ENCODE data around the gene USP47.

Gene USP47, protein sequence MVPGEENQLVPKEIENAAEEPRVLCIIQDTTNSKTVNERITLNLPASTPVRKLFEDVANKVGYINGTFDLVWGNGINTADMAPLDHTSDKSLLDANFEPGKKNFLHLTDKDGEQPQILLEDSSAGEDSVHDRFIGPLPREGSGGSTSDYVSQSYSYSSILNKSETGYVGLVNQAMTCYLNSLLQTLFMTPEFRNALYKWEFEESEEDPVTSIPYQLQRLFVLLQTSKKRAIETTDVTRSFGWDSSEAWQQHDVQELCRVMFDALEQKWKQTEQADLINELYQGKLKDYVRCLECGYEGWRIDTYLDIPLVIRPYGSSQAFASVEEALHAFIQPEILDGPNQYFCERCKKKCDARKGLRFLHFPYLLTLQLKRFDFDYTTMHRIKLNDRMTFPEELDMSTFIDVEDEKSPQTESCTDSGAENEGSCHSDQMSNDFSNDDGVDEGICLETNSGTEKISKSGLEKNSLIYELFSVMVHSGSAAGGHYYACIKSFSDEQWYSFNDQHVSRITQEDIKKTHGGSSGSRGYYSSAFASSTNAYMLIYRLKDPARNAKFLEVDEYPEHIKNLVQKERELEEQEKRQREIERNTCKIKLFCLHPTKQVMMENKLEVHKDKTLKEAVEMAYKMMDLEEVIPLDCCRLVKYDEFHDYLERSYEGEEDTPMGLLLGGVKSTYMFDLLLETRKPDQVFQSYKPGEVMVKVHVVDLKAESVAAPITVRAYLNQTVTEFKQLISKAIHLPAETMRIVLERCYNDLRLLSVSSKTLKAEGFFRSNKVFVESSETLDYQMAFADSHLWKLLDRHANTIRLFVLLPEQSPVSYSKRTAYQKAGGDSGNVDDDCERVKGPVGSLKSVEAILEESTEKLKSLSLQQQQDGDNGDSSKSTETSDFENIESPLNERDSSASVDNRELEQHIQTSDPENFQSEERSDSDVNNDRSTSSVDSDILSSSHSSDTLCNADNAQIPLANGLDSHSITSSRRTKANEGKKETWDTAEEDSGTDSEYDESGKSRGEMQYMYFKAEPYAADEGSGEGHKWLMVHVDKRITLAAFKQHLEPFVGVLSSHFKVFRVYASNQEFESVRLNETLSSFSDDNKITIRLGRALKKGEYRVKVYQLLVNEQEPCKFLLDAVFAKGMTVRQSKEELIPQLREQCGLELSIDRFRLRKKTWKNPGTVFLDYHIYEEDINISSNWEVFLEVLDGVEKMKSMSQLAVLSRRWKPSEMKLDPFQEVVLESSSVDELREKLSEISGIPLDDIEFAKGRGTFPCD (N-terminal part only)

GRCh38 chr11:11841723-11842420 lies at the start of gene USP47:
Gene USP47, plus strand, starts transcription at chr11:11841972. Its CDS starts 214 bp downstream, at chr11:11842186.
- Histone ChIP-seq H3K79me2 (ENCODE audit: control insufficient read depth, low read length) (peaks cover 51% of the 10 kb centered on the region), H3F3A (ENCODE audit: control insufficient read depth, insufficient read depth) (no peaks in the 10 kb centered on the region)
- no peak for TF ChIP-seq EZH2phosphoT487 (IDR thresholded peaks at IDR 0.05; ENCODE audit: borderline replicate concordance, low read length)
- TF ChIP-seq, protein P1, sequence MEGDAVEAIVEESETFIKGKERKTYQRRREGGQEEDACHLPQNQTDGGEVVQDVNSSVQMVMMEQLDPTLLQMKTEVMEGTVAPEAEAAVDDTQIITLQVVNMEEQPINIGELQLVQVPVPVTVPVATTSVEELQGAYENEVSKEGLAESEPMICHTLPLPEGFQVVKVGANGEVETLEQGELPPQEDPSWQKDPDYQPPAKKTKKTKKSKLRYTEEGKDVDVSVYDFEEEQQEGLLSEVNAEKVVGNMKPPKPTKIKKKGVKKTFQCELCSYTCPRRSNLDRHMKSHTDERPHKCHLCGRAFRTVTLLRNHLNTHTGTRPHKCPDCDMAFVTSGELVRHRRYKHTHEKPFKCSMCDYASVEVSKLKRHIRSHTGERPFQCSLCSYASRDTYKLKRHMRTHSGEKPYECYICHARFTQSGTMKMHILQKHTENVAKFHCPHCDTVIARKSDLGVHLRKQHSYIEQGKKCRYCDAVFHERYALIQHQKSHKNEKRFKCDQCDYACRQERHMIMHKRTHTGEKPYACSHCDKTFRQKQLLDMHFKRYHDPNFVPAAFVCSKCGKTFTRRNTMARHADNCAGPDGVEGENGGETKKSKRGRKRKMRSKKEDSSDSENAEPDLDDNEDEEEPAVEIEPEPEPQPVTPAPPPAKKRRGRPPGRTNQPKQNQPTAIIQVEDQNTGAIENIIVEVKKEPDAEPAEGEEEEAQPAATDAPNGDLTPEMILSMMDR (IDR thresholded peaks at IDR 0.05; ENCODE audit: low read depth, low read length, poor library complexity, severe bottlenecking) = peak; percentile 40

GRCh38 chr11:11793073-11793472 lies 48.7 kb upstream of the USP47 start:
- no peaks in the 10 kb centered on the region for H3K36me3 ChIP-seq (ENCODE audit: control insufficient read depth, low read length)
- H3K9me2 ChIP-seq (replicated peaks; ENCODE audit: control insufficient read depth, low read length) = no peaks in the 10 kb centered on the region
- no peaks in the 10 kb centered on the region for H3K9me3 ChIP-seq (ENCODE audit: control insufficient read depth, insufficient read depth, low read length)
- TF ChIP-seq, protein P1 (IDR thresholded peaks at IDR 0.05; ENCODE audit: low read depth, low read length, poor library complexity, severe bottlenecking) = no peak
- TF ChIP-seq EZH2phosphoT487 (IDR thresholded peaks at IDR 0.05; ENCODE audit: borderline replicate concordance, low read length) = no peak
- H3K4me3 ChIP-seq (ENCODE audit: low read length) = no peak overlapping the region
- no peaks in the 10 kb centered on the region for H3K4me1 ChIP-seq (ENCODE audit: control insufficient read depth, low read length)
- no peak overlapping the region for H3K4me2 ChIP-seq (ENCODE audit: low read length)
- no peaks in the 10 kb centered on the region for H4K20me1 ChIP-seq (ENCODE audit: control insufficient read depth, insufficient read depth, low read depth, low read length)
- H3K79me2 ChIP-seq (ENCODE audit: control insufficient read depth, low read length) = no peaks in the 10 kb centered on the region
- no peak overlapping the region for H3K27ac ChIP-seq (ENCODE audit: low read depth, low read length)
- no peaks in the 10 kb centered on the region for H3F3A ChIP-seq (ENCODE audit: control insufficient read depth, insufficient read depth)
- peaks cover 16% of the 10 kb centered on the region for H3K27me3 ChIP-seq (ENCODE audit: control insufficient read depth, low read length)

More at GRCh38 chr11:11841723-11842420, at the start of gene USP47:
- Histone ChIP-seq H3K27me3 (ENCODE audit: control insufficient read depth, low read length) (no peaks in the 10 kb centered on the region), H3K4me1 (ENCODE audit: control insufficient read depth, low read length) (peaks cover 34% of the 10 kb centered on the region), H3K36me3 (ENCODE audit: control insufficient read depth, low read length) (peaks cover 7% of the 10 kb centered on the region), H3K27ac (ENCODE audit: low read depth, low read length) (peak within 1 kb of the TSS; percentile 73), H3K4me3 (ENCODE audit: low read length) (peak within 1 kb of the TSS; percentile 83), H3K9me3 (ENCODE audit: control insufficient read depth, insufficient read depth, low read length) (no peaks in the 10 kb centered on the region), H4K20me1 (ENCODE audit: control insufficient read depth, insufficient read depth, low read depth, low read length) (peaks cover 6% of the 10 kb centered on the region), H3K9me2 (replicated peaks; ENCODE audit: control insufficient read depth, low read length) (no peaks in the 10 kb centered on the region), H3K4me2 (ENCODE audit: low read length) (peak within 1 kb of the TSS; percentile 91)

Data from DOHH2 (cell line).